Brain pericyte (primary cell): Measurements from ENCODE around the gene UNG.
A peak's percentile ranks its signal among the peaks of the same experiment; 100 is the strongest.

Experiments used
- DNase-seq: peaks from one replicate; pipeline ENCODE4 v3.0.0-alpha.2; 2012; ENCODE audit warnings: low read depth, low spot score

UNG gene

DNA sequence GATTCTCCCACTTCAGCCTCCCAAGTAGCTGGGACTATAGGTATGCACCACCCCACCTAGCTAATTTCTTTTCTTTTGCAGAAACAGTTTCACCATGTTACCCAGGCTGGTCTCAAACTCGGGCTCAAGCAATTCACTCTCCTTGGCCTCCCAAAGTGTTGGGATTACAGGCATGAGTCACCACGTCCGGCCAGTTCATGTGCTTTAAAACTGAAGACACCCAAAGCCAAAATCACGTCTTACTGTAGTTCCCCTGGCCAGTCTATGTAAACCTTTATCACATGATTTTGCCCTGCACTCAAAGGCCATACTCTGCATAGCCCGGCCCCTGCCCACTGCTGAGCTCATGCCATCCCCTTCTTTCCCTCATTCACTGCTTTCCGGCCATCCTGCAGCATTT, 8.6 kb upstream of the UNG start:
- DNase-seq = no peak

DNA sequence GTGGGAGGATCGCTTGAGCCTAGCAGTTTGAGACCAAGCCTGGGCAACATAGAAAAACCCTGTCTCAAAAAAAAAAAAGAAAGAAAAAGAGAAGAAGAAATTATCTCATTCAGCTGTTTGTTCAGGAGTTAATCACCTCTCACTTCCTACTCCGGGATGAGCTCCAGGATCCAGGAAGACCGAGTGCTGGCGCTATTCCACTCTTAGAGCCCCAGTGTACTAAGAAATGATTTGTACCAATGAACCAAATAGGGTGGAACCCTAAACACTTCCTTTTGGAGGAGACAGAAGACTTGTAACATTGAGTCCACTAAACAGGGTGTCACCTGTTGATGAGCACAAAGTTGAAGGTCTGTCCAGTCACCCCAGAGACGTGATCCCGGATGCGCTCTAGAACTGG, 7.7 kb upstream of the UNG start:
- no peak for DNase-seq

DNA sequence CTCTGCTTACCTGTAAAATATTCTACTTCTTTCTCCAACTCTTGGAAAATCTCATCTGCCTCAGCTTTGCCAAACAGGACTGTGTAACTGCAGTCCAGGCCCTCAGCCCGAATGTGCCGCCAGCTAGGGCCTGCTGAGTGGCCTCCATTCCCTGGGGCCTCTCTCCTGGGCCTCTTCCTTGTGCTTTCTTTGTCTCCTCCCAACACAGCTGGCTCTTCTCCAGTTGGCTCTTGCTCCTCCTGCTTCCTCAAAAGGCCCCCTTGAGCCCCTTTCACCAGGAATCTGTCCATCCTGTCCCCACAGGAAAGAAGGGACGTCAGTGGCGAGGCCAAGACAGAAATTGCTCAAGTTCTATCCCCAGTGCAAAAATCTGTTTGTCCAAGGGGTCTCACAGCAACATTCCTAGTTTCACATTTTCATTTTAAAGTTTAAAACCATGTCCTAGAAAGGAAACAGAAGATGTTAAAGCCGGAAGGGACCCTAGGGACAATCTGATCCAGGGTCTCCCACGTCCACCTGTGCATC, 4.8 kb upstream of the UNG start:
- no peak for DNase-seq

- DNase-seq = peak; percentile 46
Measured at GRCh38 chr12:109093022-109093918, 4.1 kb upstream of the UNG start, which contains the start of gene ALKBH2. ALKBH2 (minus strand) TSS chr12:109093472; CDS start chr12:109092786, 686 bp downstream.

DNA sequence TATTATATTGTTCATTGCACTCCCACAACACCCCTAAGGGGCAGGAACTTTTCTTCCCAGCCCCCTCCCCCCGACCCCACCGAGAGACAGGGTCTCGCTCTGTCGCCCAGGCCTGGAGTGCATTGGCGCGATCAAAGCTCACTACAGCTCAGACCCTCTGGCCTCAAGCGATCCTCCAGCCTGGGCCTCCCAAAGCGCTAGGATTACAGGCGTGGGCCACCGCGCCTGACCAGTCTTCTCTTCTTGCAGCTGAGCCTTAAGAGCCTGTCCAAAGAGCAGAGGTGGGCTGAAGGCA, 310 bp upstream of the UNG start:
- DNase-seq = peak; percentile 15

DNA sequence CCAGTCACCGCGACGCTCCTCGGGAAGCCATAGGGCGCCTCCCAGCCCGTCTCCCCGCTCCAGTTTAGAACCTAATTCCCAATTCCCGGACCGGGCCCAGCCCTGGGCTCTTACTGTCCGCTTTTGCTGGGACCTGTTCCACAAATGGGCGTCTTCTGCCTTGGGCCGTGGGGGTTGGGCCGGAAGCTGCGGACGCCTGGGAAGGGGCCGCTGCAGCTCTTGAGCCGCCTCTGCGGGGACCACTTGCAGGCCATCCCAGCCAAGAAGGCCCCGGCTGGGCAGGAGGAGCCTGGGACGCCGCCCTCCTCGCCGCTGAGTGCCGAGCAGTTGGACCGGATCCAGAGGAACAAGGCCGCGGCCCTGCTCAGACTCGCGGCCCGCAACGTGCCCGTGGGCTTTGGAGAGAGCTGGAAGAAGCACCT, 797 bp downstream of the UNG start:
- DNase-seq = peak; percentile 24

- DNase-seq = no peak
Measured at GRCh38 chr12:109098651-109099050, 1.3 kb downstream of the UNG start.

DNA sequence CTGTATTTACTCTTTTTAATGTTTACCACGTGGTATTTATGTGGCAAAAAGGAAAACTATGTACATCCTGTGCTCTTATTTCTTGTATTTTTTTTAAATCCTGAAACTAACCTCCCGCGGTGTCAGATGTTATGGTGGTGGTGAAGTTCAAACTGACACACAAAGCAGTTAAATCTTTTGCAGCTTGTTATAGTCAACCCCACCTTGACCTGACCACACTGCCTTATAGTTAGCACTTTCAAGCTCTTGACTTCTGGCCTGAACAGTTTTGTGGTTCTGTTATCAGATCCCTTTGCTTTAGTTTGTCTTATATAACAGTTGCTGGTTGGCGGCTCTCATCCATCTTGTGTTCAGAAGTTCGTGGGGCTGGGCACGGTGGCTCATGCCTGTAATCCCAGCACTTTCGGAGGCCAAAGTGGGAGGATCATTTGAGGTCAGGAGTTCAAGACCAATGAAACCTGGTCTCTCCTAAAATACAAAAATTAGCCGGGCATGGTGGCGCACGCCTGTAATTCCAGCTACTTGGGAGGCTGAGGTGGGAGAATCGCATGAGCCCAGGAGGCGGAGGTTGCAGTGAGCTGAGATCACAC, 2.1 kb downstream of the UNG start:
- no peak for DNase-seq

DNA sequence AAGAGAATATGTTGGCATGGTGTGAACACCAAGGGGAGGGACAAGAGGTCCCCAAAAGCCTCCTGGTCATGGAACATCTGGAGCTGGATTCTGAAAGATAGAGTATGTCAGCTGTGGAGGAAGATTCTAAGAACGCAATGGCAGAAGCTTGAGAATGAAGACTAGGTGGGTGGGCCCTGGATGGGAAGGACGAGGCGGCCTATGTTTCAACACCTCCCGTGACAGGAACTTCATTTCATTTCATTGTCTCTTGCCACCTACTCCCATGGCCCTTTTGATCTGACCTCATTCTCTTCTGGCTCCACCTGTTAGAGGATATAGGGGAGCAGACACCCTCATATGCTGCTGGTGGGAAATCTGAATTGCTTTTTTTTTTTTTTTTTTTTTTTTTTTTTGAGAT, 3.3 kb downstream of the UNG start:
- no peak for DNase-seq

DNA sequence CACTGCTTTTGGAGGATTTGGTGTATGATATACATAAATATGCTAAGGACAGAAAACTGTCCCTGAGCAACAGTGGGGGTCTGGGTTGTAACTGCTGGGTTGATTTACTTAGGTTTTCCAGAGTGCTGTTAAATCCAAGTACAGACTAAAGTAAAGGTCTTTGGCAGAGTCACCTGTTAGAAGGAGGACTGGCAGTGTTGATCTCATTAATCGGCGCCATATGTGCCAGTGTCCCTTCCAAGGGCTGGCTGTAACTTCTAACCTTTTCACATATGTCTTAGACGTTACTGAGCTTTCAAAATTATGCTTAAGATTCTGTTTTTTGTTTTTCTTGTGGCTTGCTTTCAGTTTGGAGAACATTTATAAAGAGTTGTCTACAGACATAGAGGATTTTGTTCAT, 5.1 kb downstream of the UNG start:
- no peak for DNase-seq

GRCh38 chr12:109105176-109105575, 7.8 kb downstream of the UNG start:
- DNase-seq = no peak

DNA sequence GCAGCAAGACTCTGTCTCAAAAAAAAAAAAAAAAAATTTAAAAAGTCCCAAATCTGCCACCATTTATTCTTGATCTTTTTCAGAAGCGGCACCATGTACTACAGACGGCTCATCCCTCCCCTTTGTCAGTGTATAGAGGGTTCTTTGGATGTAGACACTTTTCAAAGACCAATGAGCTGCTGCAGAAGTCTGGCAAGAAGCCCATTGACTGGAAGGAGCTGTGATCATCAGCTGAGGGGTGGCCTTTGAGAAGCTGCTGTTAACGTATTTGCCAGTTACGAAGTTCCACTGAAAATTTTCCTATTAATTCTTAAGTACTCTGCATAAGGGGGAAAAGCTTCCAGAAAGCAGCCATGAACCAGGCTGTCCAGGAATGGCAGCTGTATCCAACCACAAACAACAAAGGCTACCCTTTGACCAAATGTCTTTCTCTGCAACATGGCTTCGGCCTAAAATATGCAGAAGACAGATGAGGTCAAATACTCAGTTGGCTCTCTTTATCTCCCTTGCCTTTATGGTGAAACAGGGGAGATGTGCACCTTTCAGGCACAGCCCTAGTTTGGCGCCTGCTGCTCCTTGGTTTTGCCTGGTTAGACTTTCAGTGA, 12.5 kb downstream of the UNG start:
- no peak for DNase-seq

DNA sequence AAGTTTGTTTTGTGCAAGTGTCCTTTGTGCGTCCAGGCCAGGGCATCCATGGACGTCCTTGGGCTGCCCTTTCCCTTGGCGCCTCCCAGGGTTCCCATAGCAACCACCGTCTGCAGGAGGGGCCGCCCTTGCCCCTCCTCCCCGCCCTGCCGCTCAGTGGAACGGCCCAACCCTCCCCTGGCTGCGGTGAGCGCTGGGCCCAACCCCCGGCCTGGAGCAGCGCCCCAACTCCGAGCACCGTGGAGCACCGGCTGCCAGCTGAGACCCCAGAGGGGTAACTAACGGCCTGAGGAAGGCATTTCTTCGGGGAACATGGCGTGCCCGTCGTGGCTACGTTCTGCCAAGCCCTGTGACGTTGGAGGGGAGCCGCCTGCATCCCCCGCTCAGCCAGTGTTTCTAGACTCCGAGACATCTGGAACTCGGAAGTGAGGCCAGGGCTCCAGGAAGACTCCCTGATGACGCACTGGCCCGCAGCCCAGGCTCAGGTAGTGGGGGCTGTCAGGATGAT, 13.6 kb downstream of the UNG start:
- peak; percentile 40 for DNase-seq

- no peak for DNase-seq
Measured at GRCh38 chr12:109112720-109113465, 15.5 kb downstream of the UNG start.

- no peak for DNase-seq
Measured at GRCh38 chr12:109113661-109114321, 16.4 kb downstream of the UNG start.

DNA sequence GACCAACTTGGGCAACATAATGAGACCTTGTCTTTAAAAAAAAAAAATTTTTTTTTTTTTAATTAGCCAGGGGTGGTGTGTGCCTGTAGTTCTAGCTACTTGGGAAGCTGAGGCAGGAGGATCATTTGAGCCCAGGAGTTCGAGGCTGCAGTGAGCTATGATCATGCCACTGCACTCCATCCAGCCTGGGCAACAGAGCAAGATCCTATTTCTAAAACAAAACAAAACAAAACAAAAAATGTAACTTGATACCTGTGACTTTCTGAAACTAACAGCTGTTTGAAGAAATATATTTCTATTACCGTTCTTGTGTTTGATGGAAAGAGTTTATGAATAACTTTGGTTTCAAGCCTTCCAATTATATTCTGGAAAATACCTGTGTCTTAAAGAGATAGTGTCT, 17.2 kb downstream of the UNG start:
- DNase-seq = no peak

- DNase-seq = no peak
Measured at GRCh38 chr12:109115404-109115757, 18.0 kb downstream of the UNG start.

DNA sequence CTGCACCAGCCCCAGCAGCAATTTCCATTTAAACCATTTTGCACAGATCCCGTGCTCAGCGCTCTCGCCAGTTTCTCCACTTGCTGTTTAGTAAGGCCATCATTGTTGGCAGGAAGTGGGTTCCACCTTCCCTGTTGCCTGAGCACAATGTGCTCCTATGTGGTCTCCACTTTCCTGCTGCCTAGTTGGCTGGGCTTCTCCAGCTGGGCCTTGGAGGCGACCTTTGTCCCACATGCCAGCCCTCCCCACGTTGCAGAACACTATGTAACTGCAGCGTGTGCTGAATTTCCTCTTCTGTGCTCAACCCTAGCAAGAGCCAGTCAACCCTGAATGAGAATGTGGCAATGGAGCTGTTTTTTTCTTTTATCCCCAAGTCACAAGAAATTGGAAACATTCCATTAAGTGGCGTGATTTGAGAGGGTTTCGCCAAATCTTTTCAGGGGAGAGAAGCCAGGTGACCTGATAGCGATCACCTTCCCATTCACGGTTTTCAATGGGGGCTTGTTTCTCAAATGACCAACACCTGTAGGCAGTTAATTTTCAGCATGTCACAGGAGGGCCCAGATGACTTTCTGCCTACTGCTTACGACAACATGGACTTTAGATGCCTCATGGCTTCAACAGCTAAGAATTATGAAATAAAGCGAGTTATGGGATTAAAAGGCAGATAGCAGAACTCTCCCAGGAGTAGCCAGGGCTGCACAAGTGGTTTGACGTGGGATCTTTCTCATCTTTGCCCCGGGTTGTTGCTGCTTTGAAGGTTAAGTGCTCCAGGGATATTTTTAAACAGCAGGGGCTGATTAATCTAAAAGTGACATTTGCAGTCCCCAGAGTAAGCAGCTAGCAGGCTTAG, 18.6 kb downstream of the UNG start, which contains the start of gene ACACB:
Gene ACACB, plus strand, starts transcription at position 830 of the 853 bp plus-strand sequence. CDS start 22,819 bp downstream, outside the sequence.
- DNase-seq = no peak

DNA sequence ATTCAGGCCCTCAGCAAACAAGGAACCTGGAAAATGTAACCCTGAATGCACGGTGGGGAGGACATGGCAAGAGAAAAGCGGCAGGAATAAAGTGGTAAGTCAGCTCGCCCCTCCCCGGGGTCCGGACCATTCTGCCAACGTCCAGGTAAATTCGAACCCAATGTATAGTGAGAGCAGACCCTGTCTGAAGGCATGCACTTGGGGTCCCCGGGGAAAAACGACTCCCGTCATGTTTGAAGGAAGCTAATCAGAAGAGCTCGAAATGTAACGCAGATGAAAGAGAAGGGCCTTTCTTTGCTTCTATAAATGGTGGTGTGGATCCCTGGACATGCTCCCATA, 19.2 kb downstream of the UNG start:
- no peak for DNase-seq

GRCh38 chr12:109120095-109120494, 22.7 kb downstream of the UNG start:
- no peak for DNase-seq
